ENCODE results near the gene PRPF31. TPM values are rescaled to one million over a fixed set of nuclear protein-coding genes. Genes with fewer than 3 reads are reported as not detected.

PRPF31 gene
- total and polyA plus RNA-seq, 2 of the 13 experiments (the other 11 are each of a cell fraction or from before 2014, with no cell fraction given), result 23.8 to 63.8 TPM

DNA sequence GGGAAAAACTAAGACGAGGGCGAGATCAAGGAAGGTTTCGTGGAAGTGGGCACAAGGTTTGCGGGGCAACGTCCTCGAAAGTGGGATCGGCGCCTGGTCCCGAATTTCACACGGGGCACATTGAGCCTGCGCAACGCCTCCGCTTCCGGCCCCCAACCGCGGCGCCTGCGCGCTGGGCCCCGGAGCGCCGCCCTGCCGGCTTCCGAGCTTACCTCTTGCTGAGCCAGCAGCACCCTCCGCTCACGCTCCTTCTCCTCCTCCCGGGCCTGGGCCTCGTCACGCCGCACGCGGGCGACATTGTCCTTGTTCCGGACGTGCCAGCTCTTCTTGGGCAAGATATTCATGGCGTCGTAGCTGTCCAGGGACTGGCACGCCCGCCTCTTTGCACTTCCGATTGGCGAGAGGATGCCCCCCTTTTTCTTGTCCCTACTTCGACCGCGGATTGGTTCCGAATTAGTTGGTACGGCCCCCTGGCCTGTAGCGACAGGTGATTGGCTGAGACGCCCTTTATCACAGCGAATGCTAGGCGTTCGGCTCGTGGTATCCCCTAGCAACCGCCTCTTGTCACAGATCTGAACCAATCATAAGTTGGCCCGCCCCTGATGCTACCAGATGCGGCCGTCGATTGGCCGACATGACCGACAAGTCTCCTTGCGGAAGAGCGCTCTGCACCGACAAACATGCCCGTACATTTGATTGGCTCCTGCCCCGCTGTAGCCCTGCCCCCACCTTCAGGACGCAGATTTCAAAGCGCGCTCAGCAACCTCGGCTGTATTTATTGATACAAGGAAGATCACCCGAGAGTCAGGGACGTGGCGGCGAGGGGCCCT lies 44.0 kb downstream of the PRPF31 start, which contains the start of gene LENG1 (continued):
- no peak for TF ChIP-seq ZBTB21 (CRISPR knock-in tag; IDR thresholded peaks at IDR 0.05)
- TF ChIP-seq, protein P1, sequence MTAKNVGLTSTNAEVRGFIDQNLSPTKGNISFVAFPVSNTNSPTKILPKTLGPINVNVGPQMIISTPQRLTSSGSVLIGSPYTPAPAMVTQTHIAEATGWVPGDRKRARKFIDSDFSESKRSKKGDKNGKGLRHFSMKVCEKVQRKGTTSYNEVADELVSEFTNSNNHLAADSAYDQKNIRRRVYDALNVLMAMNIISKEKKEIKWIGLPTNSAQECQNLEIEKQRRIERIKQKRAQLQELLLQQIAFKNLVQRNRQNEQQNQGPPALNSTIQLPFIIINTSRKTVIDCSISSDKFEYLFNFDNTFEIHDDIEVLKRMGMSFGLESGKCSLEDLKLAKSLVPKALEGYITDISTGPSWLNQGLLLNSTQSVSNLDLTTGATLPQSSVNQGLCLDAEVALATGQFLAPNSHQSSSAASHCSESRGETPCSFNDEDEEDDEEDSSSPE (CRISPR knock-in tag; IDR thresholded peaks at IDR 0.05), result peak; percentile 95
- TF ChIP-seq, protein P2, sequence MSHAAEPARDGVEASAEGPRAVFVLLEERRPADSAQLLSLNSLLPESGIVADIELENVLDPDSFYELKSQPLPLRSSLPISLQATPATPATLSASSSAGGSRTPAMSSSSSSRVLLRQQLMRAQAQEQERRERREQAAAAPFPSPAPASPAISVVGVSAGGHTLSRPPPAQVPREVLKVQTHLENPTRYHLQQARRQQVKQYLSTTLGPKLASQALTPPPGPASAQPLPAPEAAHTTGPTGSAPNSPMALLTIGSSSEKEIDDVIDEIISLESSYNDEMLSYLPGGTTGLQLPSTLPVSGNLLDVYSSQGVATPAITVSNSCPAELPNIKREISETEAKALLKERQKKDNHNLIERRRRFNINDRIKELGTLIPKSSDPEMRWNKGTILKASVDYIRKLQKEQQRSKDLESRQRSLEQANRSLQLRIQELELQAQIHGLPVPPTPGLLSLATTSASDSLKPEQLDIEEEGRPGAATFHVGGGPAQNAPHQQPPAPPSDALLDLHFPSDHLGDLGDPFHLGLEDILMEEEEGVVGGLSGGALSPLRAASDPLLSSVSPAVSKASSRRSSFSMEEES (CRISPR knock-in tag; IDR thresholded peaks at IDR 0.05), result 0 out of 2 replicates have a peak, but pooled peaks have one; percentile 13
- peak; percentile 74; the same call in 1 of the 2 replicates for TF ChIP-seq YEATS2 (CRISPR knock-in tag; IDR thresholded peaks at IDR 0.05; ENCODE audit: borderline replicate concordance)
- TF ChIP-seq, protein P3, sequence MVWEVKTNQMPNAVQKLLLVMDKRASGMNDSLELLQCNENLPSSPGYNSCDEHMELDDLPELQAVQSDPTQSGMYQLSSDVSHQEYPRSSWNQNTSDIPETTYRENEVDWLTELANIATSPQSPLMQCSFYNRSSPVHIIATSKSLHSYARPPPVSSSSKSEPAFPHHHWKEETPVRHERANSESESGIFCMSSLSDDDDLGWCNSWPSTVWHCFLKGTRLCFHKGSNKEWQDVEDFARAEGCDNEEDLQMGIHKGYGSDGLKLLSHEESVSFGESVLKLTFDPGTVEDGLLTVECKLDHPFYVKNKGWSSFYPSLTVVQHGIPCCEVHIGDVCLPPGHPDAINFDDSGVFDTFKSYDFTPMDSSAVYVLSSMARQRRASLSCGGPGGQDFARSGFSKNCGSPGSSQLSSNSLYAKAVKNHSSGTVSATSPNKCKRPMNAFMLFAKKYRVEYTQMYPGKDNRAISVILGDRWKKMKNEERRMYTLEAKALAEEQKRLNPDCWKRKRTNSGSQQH (CRISPR knock-in tag; IDR thresholded peaks at IDR 0.05; ENCODE audit: low read depth), result peak; percentile 88
- TF ChIP-seq KLF16 (CRISPR knock-in tag; IDR thresholded peaks at IDR 0.05), result peak in 1 of 2 experiments; percentile 50; a peak in 2 of 4 replicates
- TF ChIP-seq ATF1 (CRISPR knock-in tag; IDR thresholded peaks at IDR 0.05), result peak; percentile 90
- TF ChIP-seq ZNF557 (CRISPR knock-in tag; IDR thresholded peaks at IDR 0.05), result 0 out of 2 replicates have a peak, but pooled peaks have one; percentile 25
- TF ChIP-seq, protein P4, sequence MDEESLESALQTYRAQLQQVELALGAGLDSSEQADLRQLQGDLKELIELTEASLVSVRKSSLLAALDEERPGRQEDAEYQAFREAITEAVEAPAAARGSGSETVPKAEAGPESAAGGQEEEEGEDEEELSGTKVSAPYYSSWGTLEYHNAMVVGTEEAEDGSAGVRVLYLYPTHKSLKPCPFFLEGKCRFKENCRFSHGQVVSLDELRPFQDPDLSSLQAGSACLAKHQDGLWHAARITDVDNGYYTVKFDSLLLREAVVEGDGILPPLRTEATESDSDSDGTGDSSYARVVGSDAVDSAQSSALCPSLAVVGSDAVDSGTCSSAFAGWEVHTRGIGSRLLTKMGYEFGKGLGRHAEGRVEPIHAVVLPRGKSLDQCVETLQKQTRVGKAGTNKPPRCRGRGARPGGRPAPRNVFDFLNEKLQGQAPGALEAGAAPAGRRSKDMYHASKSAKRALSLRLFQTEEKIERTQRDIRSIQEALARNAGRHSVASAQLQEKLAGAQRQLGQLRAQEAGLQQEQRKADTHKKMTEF (CRISPR knock-in tag; IDR thresholded peaks at IDR 0.05), result peak; percentile 62; the same call in 1 of the 2 replicates
- TF ChIP-seq NFIB (CRISPR knock-in tag; IDR thresholded peaks at IDR 0.05; ENCODE audit: borderline replicate concordance), result 0 out of 2 replicates have a peak, but pooled peaks have one; percentile 62
- TF ChIP-seq IRX3 (CRISPR knock-in tag; IDR thresholded peaks at IDR 0.05; ENCODE audit: borderline replicate concordance, low read depth), result peak; percentile 73; the same call in 1 of the 2 replicates
- TF ChIP-seq, protein P5, sequence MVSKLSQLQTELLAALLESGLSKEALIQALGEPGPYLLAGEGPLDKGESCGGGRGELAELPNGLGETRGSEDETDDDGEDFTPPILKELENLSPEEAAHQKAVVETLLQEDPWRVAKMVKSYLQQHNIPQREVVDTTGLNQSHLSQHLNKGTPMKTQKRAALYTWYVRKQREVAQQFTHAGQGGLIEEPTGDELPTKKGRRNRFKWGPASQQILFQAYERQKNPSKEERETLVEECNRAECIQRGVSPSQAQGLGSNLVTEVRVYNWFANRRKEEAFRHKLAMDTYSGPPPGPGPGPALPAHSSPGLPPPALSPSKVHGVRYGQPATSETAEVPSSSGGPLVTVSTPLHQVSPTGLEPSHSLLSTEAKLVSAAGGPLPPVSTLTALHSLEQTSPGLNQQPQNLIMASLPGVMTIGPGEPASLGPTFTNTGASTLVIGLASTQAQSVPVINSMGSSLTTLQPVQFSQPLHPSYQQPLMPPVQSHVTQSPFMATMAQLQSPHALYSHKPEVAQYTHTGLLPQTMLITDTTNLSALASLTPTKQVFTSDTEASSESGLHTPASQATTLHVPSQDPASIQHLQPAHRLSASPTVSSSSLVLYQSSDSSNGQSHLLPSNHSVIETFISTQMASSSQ (IDR thresholded peaks at IDR 0.05; ENCODE audit: low read depth), result no peak
- TF ChIP-seq, protein P5 (CRISPR knock-in tag; IDR thresholded peaks at IDR 0.05; ENCODE audit: borderline replicate concordance), result peak; percentile 50; the same call in 1 of the 2 replicates
- TF ChIP-seq, protein P6, sequence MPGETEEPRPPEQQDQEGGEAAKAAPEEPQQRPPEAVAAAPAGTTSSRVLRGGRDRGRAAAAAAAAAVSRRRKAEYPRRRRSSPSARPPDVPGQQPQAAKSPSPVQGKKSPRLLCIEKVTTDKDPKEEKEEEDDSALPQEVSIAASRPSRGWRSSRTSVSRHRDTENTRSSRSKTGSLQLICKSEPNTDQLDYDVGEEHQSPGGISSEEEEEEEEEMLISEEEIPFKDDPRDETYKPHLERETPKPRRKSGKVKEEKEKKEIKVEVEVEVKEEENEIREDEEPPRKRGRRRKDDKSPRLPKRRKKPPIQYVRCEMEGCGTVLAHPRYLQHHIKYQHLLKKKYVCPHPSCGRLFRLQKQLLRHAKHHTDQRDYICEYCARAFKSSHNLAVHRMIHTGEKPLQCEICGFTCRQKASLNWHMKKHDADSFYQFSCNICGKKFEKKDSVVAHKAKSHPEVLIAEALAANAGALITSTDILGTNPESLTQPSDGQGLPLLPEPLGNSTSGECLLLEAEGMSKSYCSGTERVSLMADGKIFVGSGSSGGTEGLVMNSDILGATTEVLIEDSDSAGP (CRISPR knock-in tag; IDR thresholded peaks at IDR 0.05; ENCODE audit: borderline replicate concordance), result peak; percentile 63; the same call in 1 of the 2 replicates
- TF ChIP-seq ZNF101 (CRISPR knock-in tag; IDR thresholded peaks at IDR 0.05; ENCODE audit: borderline replicate concordance, low read depth), result no peak
- TF ChIP-seq ZSCAN30 (CRISPR knock-in tag; IDR thresholded peaks at IDR 0.05), result no peak
